Measurements from ENCODE around the gene ZNF644. TPM values are rescaled to one million over a fixed set of nuclear protein-coding genes. Genes with fewer than 3 reads are reported as not detected.
A peak's percentile ranks its signal among the peaks of the same experiment; 100 is the strongest.

The ZNF644 gene
- total RNA-seq, 1 donor from 2014 or later = 75.2 TPM

DNA sequence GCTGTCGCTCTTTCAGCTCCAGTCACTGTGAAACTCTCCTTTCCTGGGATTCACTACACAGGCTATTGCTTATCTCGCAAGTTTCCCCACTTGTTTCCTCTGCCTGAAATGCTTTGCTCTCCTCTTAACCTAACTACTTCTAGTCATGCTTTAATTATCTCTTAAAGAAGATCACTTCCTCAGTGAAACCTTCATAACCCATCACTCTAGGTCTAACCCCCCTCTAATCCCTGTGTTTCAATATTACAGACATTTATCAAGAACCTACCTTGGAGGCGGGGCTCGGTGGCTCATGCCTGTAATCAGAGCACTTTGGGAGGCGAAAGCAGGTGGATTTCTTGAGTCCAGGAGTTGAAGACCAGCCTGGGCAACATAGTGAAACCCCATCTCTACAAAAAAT, 16.7 kb upstream of the ZNF644 start:
- Mint-ChIP-seq H3K9me3 (peaks cover 5% of the 10 kb centered on the region), H3K36me3 (no peaks in the 10 kb centered on the region), H3K4me1 (ENCODE audit: unreplicated experiment) (no peaks in the 10 kb centered on the region), H3K27ac (no peak overlapping the region), H3K4me3 (no peak overlapping the region), H3K27me3 (peaks cover 3% of the 10 kb centered on the region)
- TF ChIP-seq, protein P1, sequence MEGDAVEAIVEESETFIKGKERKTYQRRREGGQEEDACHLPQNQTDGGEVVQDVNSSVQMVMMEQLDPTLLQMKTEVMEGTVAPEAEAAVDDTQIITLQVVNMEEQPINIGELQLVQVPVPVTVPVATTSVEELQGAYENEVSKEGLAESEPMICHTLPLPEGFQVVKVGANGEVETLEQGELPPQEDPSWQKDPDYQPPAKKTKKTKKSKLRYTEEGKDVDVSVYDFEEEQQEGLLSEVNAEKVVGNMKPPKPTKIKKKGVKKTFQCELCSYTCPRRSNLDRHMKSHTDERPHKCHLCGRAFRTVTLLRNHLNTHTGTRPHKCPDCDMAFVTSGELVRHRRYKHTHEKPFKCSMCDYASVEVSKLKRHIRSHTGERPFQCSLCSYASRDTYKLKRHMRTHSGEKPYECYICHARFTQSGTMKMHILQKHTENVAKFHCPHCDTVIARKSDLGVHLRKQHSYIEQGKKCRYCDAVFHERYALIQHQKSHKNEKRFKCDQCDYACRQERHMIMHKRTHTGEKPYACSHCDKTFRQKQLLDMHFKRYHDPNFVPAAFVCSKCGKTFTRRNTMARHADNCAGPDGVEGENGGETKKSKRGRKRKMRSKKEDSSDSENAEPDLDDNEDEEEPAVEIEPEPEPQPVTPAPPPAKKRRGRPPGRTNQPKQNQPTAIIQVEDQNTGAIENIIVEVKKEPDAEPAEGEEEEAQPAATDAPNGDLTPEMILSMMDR (conservative IDR thresholded peaks at IDR 0.05) = no peak
- DNase-seq (ENCODE audit: extremely low spot score, unreplicated experiment) = no peak

DNA sequence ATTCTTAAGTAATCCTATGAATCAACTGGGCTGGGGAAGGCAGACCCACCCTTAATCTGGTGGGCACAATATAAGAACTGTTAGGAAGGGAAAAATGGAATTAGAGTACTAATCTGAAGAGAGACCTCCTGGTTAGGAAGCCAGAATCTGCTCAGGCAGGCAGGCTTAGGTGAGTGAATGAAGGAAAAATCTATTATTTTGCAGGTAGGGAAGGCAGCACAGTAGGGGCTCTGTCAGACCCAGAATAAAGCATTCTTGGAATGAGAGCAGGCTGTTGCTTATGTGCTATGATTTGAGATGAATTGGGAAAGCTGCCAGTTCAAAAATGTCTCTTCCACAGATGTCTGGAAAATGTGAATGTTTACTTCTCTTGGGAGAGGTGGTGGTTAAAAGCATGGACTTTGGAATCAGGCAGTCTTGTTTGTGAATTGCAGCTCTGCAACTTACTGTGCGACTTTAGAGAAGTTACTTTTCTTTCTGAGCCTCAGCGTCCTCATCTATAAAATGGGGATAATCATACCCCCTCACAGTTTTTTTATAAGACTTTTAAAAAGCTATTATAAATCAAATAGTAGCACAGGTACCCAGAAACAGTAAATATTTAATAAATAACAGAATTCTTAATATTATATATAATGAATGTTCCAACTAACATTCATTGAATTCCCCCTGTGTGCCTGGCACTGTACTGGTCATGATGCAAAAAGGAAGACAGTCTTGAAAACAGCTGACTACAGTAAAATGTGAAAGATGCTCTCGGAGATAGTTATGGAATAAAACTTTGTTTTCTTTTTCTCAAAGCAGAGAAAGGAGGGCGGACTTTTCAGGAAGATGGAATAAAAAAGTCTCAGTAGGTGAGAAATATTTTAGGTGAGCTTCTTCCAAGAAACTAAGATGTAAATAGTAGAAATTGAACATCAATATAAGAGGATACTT, 15.3 kb upstream of the ZNF644 start:
- no peak for DNase-seq (ENCODE audit: extremely low spot score, unreplicated experiment)
- no peak overlapping the region for H3K4me3 Mint-ChIP-seq
- peaks cover 7% of the 10 kb centered on the region for H3K27me3 Mint-ChIP-seq
- H3K9me3 Mint-ChIP-seq = peaks cover 5% of the 10 kb centered on the region
- no peak overlapping the region for H3K27ac Mint-ChIP-seq
- TF ChIP-seq, protein P1 (conservative IDR thresholded peaks at IDR 0.05) = no peak
- H3K36me3 Mint-ChIP-seq = no peaks in the 10 kb centered on the region
- H3K4me1 Mint-ChIP-seq (ENCODE audit: unreplicated experiment) = no peaks in the 10 kb centered on the region

DNA sequence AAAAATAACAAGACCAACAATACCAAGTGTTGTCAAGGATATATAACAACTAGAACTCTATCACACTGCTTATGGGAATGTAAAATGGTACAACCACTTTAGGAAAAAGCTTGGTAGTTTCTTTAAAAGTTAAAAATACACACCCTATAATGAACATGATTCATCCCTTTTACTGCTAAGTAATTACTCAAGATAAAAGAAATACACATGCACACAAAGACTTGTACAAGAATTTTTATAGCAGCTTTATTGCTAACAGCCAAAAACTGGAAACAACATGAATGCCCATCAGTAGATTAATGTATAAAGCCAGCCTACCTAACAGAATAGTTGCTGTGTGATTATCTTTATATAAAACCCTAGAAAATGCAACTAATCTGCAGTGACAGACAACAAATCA, 10.5 kb upstream of the ZNF644 start:
- Mint-ChIP-seq H3K27me3 (peaks cover 14% of the 10 kb centered on the region), H3K9me3 (no peaks in the 10 kb centered on the region), H3K4me3 (no peak overlapping the region), H3K27ac (no peak overlapping the region), H3K36me3 (no peaks in the 10 kb centered on the region), H3K4me1 (ENCODE audit: unreplicated experiment) (no peaks in the 10 kb centered on the region)
- no peak for DNase-seq (ENCODE audit: extremely low spot score, unreplicated experiment)
- TF ChIP-seq, protein P1 (conservative IDR thresholded peaks at IDR 0.05) = no peak

DNA sequence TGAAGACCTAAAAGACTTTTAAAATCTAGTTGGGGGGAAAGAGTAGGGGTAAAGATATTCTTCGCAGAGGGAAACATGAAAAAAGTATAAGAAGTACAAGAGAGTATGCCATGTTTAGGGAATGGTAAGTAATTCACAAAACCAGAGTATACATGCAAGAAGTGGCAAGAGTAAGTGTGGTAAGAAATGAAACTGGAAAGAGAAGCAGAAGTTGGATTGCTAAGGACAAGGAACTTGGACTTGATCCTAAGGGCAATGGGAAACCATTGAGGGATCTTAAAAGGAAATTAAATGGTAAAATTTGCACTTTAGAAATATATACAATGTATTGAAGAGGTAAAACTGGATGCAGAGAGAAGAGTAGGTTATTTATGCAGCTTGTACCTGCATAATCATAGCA, 9.2 kb upstream of the ZNF644 start:
- no peak overlapping the region for H3K4me3 Mint-ChIP-seq

DNA sequence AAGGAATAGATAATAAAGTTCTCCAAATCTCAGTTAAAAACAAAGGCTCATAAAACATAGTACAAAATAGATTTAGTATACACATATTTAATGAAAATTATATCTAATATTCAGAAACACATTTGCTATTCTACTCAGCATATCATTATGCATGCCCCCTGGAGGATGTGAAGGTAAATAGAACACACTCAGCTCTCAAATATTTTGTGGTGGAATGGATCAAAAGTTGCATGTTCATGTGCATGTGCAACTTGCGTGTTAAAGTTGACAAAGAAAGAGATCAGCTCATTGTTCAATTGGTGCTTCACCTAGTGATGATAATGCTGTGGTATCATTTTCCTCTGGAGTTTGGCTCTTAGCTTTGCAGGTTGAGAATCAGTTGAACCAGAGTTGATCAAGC, 4.9 kb upstream of the ZNF644 start:
- Mint-ChIP-seq H3K27ac (no peak overlapping the region), H3K9me3 (no peaks in the 10 kb centered on the region), H3K27me3 (peaks cover 7% of the 10 kb centered on the region), H3K4me3 (no peak overlapping the region), H3K36me3 (no peaks in the 10 kb centered on the region), H3K4me1 (ENCODE audit: unreplicated experiment) (peaks cover 5% of the 10 kb centered on the region)
- no peak for DNase-seq (ENCODE audit: extremely low spot score, unreplicated experiment)
- TF ChIP-seq, protein P1 (conservative IDR thresholded peaks at IDR 0.05) = peak; percentile 56

More for the DNA sequence above, 9.2 kb upstream of the ZNF644 start:
- Mint-ChIP-seq H3K27me3 (peaks cover 11% of the 10 kb centered on the region), H3K36me3 (no peaks in the 10 kb centered on the region), H3K27ac (no peak overlapping the region), H3K9me3 (no peaks in the 10 kb centered on the region), H3K4me1 (ENCODE audit: unreplicated experiment) (no peaks in the 10 kb centered on the region)
- TF ChIP-seq, protein P1 (conservative IDR thresholded peaks at IDR 0.05) = no peak
- DNase-seq (ENCODE audit: extremely low spot score, unreplicated experiment) = no peak
